GM21423 (cell line): Measurements from ENCODE around the gene S100A7.
"Not testable (repeated sequence)": the region's sequence is repeated elsewhere in the genome, so short reads cannot be mapped to it uniquely, and the experiment has no call there.

ENCODE experiments used
- ATAC-seq: cut with Tn5 transposase; IDR thresholded peaks from one replicate; pipeline ENCODE4 v1.9.1; 2021; ENCODE audit warnings: mild to moderate bottlenecking, moderate library complexity; ENCODE audit not compliant: unreplicated experiment

Gene S100A7

DNA sequence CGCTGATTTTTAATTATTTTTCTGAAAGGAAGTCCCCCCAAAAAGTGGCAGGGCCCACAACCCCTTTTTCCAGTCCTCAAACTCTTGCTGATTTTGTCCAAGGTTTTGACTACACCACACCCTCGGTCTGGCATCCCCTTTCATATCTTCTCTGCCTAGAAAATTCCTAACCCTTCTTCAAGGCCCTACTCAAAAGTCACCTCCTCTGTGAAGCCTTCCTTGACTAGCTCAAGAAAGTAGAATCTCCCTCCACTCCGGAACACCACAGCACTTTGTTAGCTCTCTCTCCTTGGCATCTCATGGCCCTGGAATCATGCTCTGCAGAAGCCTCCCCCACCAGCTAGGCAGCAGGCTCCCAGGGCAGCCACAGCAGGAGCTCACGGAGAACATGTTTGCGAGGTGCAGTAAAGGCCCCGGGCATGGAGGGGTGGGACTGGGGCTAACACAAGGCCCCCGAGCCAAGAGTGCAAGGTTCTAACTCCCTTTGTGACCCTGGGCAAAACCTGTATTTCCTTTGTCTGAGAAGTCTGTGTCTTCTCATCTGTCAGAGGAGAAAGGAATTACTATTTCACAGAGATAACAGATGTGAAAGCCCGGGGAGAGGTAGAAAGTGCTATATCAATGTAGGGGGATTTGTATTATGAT is 17.7 kb upstream of the S100A7 start:
- ATAC-seq = no peak

DNA sequence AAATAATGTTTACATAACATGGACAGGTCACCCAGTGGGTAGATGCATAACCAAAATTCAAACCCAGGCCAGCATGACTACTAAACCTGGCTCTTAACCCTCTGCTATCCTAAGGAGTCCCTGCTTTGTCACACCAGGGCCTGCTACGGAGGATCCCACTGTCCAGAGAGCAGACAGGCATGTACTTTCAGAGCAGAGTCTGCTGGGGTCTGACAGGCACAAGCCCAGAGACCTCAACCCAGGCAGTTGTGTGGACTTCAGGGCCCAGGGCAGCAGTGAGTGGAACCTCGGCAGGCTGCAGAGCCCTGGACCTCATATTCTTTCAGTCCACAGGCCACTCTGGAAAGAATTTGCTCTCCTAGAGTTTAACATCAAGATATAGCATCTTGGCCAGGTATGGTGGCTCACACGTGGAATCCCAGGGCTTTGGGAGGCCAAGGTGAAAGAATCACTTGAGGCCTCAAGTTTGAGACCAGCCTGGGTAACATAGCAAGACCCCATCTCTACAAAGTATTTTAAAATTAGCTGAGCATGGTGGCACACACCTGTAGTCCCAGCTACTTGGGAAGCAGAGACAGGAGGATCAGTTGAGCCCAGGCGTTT is 16.1 kb upstream of the S100A7 start:
- no peak for ATAC-seq

DNA sequence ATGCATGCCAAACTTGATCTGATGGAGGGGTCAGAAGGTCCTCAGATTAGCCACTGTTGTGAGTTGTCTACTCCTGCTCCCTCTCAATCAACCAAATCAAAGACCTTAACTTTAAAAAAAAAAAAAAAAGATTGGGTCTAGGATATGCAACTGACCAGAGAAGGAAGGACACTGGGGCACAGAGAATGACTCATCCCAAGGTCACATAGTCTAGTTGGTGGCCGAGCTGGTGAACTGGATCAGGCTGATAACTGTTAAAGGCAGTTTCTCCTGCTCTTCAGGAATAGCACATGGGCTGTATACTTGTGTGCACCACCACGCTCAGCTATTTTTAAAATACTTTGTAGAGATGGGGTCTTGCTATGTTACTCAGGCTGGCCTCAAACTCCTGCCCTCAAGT is 14.8 kb upstream of the S100A7 start:
- no peak for ATAC-seq

DNA sequence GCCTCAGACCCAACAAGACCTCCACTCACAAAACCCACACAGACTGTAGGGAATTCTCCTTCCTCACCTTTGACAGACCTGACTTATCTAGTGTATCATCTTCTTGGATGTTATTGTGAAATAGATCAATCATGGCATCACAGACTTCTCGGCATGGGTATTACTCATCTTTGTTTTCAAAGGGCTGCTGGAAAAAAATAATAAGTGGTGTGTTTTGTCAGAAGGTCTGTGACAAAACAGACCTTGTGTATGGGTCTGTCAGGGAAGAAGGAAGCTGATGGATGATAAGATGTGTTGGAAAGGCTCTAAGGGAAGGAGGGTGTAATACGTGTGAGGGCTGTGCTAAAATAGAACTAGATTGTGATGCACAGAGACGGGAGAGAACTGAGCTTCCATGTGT is 13.9 kb upstream of the S100A7 start:
- ATAC-seq = no peak

DNA sequence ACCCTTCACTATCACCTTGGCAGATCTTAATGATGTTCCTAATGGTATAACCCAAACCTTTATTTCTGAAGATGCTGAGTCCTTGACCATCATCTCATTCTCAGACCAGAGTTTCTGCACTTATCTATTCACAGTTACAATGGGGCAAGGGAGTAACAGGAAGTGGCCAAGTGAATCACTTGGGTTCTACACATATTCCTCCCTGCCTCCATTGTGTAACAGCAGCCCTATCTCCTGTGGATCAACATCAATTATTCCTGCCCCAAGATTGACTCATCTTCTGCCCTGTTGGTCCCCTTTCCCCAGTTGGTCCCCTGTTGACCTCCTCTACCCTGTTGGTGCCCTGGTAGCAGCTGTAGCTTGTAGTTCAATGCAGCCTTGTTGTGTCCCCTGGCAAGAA is 10.3 kb upstream of the S100A7 start:
- no peak for ATAC-seq

DNA sequence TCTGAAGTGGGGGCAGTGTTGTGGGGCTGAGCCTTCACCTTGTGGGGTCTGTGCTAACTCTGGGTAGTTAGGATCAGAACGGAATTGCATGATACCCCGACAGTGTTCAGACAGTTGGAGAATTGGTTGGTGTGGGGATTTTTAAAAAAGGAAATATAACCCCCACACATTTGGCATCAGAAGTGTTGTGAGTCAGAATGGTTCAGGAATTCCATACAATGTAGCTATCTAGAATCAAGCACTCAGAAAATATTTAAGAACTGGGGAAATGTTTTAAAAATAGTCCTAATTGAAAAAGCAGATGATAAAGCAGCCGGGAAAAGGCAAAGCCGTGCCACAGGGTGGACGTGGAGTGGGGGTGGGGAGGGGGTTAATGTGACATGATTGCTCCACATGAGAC is 6.5 kb upstream of the S100A7 start:
- no peak for ATAC-seq

DNA sequence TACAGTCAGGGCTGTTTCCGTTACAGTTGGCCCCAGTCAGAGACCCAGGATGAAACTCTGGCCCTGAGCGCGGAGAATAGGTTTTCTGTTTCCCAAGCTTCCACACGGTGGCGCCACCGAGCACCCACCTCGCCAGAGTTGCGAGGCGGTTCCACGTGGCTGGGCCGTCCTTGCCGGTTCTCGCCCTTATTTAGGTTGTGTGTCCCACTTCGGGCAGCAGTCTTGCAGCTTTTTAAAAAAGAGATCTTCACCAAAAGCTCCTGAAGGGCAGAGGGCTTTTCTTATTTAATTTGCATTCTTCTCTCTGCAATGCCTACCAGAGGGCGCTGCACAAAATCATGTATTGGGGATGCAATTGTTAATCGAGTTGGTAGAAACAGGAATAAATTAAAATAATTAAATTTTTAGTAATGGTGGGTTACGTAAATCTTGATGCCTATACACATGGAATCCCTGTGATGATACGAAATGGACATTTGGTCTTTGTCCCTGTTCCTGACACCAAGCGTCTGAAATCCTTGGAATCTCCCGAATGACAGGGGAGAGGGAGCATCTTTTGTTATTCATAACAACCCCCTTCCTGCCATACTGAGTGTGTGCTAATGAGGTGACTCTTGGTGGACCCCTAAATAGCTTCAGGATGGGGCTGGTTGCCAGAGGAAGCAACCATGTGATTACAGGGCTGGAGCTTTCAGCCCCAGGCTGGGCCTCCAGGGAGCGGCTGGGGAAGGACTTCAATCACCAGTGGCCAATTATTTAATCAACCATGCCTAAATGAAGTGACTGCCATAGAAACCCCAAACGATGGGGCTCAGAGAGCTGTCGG is 5.6 kb upstream of the S100A7 start:
- no peak for ATAC-seq

DNA sequence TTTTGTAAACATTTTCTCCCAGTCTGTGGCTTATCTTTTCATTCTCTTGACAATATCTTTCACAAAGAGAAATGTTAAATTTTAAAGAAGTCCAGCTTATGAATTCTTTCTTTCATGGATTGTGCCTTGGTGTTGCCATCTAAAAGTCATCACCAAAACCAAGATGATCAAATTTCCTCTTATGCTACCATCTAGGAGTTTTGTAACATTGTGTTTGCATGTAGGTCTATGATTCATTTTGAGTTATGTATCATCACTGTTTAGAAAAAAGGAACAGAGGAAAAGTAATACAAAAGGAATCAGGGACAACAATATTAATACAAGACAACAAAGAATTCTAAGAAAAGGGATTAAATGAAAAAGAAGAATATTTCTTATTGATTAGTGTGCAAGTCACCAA is 2.3 kb upstream of the S100A7 start:
- ATAC-seq = not testable (repeated sequence)

DNA sequence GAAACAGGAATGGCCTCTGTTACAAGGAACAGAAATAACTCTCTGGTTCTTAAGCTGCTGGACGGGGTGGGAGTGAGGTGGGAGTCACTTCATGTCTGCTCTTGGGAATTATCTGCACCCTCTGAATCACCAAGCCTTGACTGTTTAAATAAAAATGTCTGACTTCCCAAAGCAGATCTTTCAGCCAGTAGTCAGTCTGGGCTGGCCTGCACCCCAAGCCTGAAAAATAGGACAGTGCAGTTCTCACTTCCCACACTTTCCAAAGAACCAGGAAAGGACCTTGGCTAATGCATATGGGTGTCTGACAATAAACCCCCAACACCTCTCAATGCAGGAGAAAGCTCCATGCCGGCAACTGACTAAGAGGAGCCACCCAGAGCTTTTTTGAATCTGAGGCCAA is 796 bp downstream of the S100A7 start:
- ATAC-seq = no peak

DNA sequence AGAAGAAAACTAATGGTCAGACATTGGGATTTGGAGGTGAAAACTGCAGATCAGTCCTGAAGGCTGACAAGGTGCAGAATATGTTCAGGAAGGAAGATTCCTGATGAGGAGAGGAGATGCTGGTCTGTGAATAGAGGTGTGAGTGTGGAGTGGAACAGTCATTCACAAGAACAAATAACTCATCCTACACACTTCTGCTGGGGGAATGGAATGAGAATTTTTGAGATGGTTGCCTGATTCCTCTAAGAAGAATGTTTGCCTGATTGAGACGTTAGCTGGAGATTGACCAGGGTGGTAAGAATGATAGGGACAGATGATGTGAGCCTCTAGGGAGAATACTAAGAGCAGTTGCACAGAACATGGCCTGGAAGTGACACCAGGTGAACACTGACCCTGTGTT is 4.1 kb downstream of the S100A7 start:
- ATAC-seq = no peak

DNA sequence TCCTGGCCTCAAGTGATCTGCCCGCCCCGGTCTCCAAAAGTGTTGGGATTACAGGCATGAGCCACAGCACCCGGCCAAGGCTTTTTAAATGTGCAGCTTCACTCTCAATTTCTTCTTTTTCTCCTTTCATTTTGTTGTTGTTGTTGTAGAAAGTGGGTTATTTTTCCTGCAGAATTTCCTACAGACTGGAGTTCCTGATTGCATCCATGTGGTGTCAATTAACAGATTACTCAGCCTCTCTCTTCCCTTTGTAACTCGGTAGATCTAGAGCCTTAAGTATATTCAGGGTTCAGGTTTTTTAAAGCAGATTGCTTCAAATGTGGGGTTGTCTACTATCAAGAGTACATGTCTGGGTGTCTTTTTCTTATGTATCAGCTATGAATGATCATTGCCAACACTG is 11.6 kb downstream of the S100A7 start:
- ATAC-seq = not testable (repeated sequence)

DNA sequence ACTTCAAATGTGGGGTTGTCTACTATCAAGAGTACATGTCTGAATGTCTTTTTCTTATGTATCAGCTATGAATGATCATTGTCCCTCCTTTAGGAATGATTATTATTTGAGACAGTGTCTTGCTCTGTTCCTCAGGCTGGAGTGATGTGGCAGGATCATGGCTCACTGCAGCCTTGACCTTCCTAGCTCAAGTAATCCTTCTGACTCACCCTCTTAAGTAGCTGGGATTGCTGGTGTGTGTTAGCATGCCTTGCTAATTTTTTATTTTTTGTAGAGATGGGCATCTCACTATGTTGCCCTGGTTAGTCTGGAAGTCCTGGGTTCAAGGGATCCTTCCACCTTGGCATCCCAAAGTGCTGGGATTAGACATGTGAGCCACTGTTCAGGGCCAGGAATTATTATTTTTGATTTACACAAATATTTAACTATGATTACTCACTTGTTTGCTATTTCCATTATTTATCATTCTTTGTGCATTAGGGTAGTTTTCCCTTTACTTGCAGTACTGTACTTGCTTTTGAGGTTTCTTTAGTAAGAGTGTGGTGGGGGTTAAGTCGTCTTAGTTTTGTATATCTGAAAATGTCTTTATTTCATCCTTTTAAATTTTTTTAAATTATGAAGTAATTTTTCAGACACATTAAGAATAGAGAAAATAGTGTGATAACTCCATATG is 12.8 kb downstream of the S100A7 start:
- ATAC-seq = no peak

DNA sequence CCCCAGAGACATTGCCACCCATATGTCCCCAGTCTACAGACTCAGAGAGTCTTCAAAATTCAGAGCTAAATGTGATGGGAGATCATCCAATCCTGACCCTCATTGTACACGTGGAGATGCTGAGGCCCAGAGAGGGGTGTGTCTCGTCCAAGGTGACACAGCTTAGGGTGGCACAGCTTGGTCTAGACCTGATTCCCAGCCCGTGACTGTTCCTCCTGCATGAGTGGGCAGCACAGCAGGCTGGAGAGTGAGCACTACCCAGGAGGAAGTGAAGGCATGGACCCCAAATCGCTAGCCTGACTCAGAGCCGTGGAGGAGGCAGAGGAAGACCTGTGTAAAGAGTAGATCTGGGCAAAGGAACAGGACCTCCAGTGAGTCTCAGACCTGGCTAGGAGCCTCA is 16.4 kb downstream of the S100A7 start:
- ATAC-seq = no peak

DNA sequence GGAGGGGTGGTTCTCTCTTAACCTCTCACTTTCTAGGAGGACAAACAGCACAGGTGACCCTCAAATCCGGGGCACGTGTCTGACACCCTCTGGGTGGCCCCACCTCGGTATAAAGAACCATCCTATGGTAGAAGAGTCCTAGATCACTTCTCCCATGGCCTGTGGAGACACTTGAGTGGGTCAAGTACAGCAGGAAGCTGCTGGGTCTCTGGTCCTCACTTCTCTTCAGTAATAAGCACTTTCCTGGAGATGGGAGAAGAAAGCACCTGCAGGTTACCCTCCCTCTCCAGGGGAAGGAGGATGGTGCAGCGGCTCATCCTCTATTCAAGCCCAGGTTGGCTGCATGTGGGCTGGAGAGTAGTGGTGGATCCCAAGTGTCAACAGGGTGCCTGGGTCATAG is 17.0 kb downstream of the S100A7 start:
- ATAC-seq = no peak

DNA sequence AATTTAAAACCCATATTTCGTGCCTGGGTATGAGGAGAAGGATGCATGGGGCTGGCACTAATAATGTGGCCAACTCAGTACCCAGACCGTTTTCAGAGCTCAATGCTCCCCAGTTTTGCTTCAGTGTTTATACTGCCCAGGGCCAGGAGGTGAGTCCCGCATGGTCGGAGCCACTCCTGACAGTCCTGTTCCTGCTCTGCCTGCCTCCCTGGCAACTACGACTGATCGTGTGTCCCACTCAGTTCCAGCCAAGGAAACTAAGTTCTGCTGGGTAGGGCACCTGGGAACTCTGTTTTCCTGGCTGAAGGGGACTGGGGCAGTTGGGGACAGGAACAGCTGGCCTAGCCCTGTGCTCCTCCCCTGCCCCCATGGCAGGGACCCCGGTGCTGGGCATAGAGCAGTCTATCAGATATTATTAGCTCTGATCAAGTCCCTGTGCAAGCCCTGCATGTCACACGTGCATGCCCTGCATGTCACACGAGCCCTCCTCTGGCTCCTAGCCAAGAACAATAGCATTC is 19.2 kb downstream of the S100A7 start:
- no peak for ATAC-seq

DNA sequence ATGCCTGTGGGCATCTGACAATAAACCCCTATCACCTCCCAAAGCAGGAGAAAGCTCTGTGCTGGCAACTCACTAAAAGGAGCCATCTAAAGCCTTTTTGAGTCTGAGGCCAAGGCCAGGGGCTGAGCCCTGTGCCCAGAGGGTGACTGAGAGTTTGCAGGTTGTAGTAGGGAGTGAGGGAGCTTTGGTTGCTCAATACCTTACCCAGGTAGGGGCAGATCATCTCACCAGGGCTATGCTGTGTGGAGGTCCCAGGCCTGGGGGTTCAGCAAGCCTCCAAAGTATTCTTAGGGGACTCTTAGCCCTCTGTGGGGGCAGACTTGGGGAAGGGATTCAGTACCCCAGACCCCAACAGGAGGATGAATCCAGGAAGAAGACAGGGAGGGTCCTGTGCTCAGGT is 21.2 kb downstream of the S100A7 start:
- no peak for ATAC-seq

DNA sequence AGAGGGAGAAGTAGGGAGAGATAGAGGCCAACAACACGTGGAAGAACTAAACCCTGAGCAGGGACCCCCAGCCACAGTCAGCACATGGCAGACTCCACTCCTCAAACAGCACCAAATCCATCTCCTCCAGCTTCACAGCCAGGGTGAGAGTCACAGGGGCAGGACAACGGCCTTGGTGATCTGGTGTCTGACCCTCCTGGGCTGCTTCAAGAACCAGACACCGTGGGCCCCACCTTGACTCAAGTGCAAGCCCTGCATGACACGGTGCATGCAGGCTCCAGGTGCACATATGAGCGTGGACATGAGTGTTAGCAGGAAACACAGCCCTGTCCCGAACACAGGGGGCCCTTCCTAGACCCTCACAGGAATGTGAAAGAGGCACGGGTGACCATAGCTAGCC is 21.9 kb downstream of the S100A7 start:
- ATAC-seq = no peak

DNA sequence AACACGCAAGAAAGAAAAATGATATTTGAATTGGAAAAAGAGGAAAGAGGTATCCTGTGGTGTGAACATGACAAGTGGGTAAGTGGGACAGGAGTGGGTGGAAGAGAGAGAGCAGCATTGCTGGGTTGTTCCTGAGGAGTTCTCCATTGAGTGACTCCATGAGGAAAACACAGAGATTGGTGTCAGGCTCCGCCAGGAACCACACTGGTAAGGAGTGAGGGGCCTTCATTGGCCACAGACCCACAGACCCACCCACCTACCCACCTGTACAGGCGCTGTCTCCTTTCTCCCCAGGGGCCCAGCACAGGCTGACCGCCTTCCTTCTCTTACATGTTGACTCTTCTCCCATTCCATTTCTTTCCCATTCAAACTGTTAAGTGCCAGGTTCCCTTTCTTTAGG is 23.2 kb downstream of the S100A7 start:
- ATAC-seq = no peak

DNA sequence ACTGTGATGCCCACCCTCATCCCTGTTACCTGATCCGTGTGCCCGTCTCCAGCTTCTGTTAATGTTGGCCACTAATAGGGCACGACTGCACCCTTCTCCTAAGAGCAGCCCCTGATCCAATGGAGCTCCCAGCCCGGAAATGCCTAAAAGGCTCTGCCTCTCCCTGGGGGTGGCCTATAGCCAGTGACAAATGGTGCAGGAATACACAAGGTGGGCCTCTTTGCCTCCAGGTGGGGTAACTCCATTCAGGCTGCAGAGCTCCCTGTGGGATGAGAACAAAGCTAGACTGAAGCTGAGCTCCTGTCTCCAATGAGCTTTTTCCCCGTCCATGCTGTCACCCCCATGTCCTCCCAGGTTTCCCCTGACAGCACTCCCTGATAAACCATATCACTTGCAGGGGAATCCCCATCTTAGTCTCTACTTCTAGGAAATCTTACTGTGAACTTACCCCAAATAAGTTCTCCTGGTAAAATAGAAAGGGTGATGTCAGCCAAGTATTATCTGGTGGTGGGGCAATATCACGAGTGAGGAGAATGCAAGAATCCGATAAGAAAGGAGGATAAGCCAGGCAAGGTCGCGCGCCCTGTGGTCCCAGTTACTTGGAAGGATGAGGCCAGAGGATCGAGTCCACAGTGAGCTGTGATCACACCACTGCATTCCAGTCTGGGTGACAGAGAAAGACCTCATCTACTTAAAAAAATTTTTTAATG is 25.6 kb downstream of the S100A7 start:
- no peak for ATAC-seq

DNA sequence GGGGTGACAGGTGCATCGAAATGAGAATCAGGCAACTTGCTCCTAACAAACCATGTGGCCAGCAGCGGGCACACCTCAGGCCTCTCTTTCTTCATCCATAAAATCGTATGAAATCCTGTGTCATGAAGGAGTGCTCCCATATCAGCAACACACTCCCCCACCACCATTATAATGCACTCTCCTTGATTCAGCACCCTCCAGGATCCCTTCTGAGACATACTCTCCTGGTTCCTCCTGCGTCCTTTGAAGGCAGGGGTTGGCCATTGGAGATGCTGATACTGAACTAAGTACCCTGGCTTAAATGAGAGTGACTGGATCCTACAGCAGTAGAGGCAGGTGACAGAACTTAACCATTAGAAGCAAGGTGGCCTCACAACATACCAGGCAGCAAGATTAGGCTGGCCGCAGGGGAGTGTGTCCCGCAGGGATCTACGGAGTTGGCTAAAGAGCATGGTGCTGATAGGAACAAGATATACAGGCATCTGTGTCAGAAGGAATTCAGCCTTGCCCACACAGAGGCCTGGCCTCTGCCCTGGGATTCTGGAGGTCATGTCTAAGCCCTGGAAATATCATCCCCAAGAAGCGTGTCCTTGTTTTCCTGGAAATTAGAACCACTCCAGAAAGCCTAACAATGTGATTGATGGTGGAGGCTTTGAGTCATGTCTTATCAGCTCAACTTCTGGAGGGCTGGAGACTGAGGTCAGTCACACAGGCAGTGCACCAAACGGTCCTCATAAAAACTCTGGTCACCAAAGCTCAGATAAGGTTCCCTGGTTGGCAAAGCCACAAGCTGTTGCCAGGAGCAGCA is 27.4 kb downstream of the S100A7 start:
- ATAC-seq = no peak
